KOPT-K1 (cell line): ENCODE results near the gene PPL.

Source experiments
- H3K27ac ChIP-seq: fragments of 200-600 bp; sonication (generic); 2 replicates; pipeline ENCODE4 v1.5.1; 2016; ENCODE audit warnings: antibody characterized with exemption, mild to moderate bottlenecking, low read depth, low read length; ENCODE audit not compliant: poor library complexity, severe bottlenecking
- H3K36me3 ChIP-seq: fragments of 200-600 bp; sonication (generic); 2 replicates; pipeline ENCODE4 v1.5.1; 2017; ENCODE audit warnings: antibody characterized with exemption, mild to moderate bottlenecking, low read length, moderate library complexity; ENCODE audit not compliant: insufficient read depth
- H3K9me3 ChIP-seq: fragments of 200-600 bp; sonication (generic); 2 replicates; pipeline ENCODE4 v1.5.1; 2017; ENCODE audit warnings: antibody characterized with exemption, low read length, mild to moderate bottlenecking; ENCODE audit not compliant: insufficient read depth, poor library complexity, severe bottlenecking

Gene PPL

DNA sequence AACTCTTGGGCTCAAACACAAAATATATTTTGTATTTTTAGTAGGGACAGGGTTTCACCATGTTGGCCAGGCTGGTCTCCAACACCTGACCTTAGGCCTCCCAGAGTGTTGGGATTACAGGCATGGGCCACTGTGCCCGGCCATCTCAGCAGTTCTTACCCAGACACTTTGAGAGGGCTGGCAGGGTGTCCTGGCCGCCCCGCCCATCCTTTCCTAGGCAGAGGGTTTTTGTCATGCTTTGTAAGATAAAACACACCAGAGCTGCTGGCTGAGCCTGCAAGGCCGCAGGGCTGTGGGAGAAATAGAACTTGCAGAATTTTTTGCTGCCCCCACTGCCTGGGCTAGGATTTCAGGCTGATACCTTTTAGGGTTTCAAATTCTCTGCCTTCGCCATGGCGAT, 8.7 kb downstream of the PPL start:
- Histone ChIP-seq H3K36me3 (no peaks in the 10 kb centered on the region), H3K27ac (no peak overlapping the region)

DNA sequence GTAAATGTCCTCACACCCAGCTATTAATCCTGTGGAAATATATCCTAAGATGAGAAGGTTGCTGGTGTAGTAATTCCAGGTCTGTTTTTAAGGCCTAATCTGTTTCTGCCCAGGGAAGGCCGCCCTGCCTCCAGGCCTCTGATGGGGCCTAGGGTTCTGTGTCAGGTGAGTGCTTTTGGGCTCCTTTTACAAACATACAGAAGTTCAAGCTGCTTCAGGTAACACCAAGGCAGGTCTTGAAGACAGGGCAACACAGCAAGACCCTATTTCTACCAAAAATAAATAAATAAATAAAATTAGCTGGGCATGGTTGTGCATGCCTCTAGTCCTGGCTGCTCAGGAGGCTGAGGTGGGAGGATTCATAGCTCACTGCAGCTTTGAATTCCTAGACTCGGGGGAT, 9.3 kb downstream of the PPL start:
- Histone ChIP-seq H3K36me3 (no peaks in the 10 kb centered on the region), H3K27ac (no peak overlapping the region), H3K9me3 (peaks cover 12% of the 10 kb centered on the region)

More for the DNA sequence above, 8.7 kb downstream of the PPL start:
- H3K9me3 ChIP-seq, result peaks cover 12% of the 10 kb centered on the region

DNA sequence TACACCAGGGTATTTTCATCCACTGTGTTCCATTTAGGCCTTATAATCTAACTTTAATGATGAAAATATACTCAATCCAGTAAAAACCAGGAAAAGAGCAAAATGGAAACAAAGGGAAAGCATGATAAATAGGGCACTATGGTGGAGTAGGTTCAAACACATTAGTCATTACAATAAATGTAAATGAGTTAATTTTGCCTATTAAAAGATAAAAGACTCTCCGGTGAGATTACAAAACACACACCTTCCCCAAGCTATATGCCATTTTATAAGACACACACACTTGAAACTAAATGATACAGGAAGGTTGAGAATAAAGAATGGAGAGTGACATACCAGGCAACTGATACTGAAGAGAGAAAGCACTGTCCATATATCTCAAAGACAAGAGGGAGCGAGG, 10.0 kb downstream of the PPL start:
- Histone ChIP-seq H3K9me3 (peaks cover 12% of the 10 kb centered on the region), H3K27ac (no peak overlapping the region), H3K36me3 (no peaks in the 10 kb centered on the region)

DNA sequence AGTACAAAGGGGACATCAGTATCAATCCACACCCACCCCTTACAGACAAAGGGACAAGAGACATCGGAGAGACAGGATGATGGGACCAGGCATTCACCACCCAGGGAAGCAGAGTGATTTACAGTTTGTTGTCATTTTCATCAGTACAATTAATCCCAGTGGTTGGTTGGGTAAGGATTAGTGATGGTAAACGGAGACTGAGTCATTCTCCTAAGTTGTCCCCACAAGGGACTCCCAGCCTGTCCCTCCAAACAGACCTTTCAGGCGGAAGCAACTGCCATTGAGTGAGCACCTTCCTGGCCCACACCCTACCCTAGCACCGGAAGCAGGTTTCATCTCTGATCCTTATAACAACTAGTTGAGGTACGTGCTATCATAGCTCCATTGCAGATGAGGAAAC, 11.2 kb downstream of the PPL start:
- no peaks in the 10 kb centered on the region for H3K36me3 ChIP-seq
- H3K27ac ChIP-seq, result no peak overlapping the region
- peaks cover 12% of the 10 kb centered on the region for H3K9me3 ChIP-seq

DNA sequence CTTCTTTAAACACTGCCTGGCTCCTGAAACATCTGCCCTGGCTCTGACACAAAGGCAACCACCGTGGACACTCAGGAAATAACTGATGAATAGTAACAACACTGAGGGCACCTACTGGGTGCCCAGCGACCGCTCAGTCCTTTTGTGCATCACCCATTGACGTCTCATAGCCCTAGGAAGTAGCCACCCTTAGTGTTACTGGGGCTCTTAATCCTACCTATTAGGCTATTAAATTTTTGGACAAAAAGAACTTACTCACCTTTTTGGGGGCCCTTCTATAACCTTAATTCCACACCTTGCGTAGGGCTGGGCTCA, 11.7 kb downstream of the PPL start:
- H3K9me3 ChIP-seq, result peaks cover 12% of the 10 kb centered on the region
- no peak overlapping the region for H3K27ac ChIP-seq
- H3K36me3 ChIP-seq, result no peaks in the 10 kb centered on the region

DNA sequence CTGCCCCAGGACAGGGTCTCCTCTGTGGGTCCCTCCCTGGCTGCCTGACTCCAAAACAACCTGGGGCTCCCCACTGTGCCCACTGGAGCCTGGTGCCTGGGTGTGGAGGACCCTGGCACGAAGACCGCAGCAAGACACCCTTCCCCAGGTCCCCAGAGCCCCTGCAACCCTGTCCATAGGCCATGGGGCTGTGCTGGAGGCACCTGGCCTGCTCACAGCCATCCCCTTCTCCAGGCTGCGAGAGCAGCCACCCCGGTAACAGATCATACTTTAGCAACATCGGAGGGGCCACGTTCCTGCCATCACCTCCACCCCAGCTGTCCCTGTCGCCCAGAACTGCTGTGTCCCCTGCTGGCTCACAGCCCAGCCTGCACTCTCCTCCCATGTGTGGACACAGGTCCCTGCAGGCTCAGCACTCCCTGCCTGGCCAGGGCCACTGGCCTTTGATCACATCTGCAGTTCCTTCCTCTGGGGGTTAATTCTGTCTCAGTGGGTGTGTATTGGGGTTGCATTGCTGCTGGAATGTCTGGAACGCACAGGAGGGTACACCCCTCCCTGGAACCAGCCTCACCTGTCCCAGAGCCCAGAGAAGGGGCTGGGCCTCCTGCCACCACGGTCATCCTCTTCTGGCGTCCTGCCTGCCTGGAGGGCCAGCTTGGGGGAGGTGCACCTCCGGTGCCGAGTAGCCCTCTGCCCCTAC, 12.2 kb downstream of the PPL start:
- H3K27ac ChIP-seq, result no peak overlapping the region
- no peaks in the 10 kb centered on the region for H3K36me3 ChIP-seq
- peaks cover 12% of the 10 kb centered on the region for H3K9me3 ChIP-seq

DNA sequence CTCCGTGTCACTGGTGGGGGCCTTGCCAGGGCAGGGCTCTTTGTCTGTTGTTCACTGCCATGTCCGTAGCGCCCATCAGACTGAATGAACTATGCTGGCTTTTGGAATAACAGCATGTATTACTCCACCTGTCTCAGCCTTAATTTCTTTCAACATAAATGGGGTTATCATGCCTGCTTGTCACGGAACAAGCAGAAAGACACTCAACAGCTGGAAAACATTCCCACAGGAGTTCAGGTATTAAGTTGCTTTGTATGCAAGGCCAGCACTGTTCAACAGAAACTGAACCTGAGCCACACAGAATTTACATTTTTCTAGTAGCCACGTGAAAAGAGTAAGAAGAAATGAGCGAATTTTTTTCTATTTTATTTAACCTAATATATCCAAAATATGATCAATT, 13.1 kb downstream of the PPL start:
- no peak overlapping the region for H3K27ac ChIP-seq
- peaks cover 12% of the 10 kb centered on the region for H3K9me3 ChIP-seq

DNA sequence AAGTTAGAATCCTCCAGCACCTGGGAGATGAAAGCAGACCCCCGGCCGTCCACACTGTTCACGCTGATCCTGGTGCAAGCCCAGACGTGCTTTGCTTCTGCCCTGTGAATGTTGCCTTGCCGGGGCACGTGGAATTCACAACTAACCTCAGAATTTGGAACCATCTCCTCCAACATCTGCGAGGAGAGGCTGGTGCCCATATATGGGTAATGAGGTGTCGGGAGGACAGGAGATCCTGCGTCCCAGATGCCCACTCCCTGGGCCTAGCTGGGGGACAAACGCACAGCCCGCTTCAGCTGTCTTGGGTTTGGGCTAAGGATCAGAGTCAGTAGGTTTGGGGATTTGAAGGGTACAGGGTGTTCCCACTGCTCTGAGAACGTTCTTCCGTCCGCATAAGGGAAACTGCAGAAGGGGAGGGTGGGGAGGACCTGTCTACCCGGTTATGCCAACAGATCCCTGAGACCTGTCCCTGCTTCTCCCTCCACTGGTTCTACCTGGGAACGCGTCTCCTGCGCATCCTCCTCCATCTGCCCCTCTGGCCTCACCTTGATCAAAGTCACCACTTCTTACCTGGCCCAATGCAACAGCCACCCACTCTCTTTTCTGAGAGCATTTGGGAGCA, 14.1 kb downstream of the PPL start:
- Histone ChIP-seq H3K9me3 (peaks cover 12% of the 10 kb centered on the region), H3K27ac (no peak overlapping the region), H3K36me3 (no peaks in the 10 kb centered on the region)

More for the DNA sequence above, 13.1 kb downstream of the PPL start:
- no peaks in the 10 kb centered on the region for H3K36me3 ChIP-seq

DNA sequence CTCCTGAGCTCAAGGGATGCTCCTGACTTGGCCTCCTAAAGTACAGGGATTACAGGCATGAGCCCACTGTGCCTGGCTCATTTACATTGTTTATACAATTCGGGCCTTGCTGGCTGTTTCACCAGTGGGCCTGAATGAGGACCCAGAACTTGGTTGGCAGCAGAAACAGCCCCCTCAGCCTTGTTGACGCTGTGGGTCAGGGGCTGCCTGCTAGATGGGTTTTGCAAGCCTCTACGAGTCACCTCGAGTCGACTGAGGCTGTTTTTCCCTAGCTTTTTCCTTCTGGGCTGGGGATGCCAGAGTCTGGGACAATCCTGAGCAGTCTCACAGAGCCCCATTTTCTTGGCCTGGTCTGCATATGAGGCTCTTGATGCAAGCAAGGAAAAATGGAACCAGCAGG, 16.1 kb downstream of the PPL start:
- H3K9me3 ChIP-seq, result no peaks in the 10 kb centered on the region
- H3K27ac ChIP-seq, result no peak overlapping the region
- no peaks in the 10 kb centered on the region for H3K36me3 ChIP-seq

DNA sequence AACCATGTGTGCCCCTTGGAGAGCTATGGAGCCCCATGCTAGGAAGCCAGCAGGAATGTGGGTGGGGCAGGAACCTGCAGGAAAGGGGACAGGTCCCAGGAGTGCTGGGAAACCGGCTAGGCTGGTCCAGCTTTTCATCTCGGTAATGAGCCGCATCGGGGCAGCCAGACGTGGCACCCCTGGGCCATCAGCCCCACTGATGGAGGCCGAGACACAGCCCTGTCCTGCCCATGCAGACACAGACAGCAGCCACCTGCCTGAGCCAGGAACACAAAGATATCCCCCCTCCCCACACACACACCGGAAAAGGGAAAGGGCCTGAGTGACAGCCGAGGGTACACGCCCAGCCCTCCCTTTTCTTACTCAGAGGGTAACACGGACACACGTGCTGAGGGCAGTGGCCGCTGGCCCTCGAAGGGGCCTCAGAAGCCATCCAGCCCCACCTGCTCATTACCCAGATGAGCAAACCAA, 18.1 kb downstream of the PPL start:
- no peak overlapping the region for H3K27ac ChIP-seq
- no peaks in the 10 kb centered on the region for H3K9me3 ChIP-seq
- H3K36me3 ChIP-seq, result no peaks in the 10 kb centered on the region

DNA sequence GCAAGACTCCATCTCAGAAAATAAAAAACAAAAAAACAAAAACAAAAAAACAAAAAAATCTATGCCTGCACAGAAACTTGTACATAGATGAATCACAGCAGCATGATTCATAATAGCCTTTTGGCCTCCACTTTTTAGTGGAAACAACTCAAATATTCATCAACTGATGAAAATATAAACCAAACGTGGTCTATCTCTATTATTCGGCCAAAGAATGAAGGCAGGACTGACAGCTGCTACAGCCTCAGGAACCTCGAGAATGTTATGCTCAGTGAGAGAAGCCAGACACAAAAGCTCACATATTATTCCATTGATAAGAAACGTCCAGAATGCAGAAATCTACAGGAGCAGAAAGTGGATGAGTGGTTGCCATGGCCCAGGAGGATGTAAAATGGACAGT, 19.8 kb downstream of the PPL start:
- H3K9me3 ChIP-seq, result no peaks in the 10 kb centered on the region
- no peak overlapping the region for H3K27ac ChIP-seq
- H3K36me3 ChIP-seq, result no peaks in the 10 kb centered on the region

DNA sequence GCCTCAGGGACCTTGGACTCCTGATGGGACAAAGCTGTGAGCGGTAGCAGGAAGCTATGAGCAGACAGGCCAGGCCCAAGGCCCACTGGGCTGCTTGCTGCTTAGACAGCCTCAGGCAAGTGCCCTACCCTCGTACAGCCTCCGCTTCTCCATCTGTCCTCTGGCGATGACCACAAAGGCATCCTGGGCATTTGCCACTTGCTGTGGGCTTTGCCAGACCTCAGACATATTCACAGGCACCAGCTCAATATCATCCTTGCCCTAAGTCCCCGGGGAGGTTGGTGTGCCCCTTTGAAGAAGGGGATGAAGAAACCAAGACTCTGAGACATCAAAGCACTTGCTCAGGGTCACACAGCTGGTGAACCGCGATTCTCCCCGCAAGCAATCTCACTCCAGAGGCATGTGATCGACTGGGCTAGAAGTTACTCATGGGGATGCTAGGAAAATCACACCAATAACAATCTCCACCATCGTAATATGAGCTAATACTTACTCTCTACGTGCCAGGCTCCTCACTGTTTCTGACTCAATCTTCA, 21.7 kb downstream of the PPL start:
- Histone ChIP-seq H3K36me3 (no peaks in the 10 kb centered on the region), H3K27ac (no peak overlapping the region)

DNA sequence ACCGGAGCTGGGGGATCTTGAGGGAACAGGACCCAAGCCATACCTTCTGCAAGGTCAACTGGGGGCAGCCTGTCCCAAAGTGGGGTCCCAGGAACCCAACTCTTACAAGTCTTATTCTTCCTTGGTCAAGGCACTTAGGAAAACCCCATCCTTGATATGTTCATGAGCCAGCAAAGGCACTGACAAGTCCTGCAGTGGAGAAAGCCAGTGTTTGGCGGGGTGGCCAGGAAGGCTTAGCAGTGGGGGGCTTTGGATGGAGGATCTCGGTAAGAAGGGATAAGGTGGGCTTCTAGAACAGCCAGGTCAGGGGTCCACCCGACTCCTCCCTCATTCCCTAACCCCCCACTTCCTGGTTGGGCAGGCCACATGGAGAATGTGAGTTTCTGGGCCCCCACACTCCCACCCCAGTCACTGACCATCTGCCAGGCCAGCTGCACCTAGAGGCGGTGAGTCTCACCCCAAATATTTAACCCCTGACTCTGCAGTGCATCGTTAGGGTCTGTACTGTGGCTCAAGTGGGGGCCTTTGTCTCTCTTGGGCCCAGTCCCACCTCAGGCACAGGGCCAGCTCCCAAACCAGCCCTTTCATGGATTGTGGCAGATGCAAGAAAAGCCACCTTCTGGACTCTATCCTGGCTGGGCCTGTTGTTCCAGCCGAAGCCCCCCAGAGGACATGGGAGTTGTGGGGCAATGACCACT, 22.3 kb downstream of the PPL start:
- no peaks in the 10 kb centered on the region for H3K36me3 ChIP-seq
- H3K9me3 ChIP-seq, result no peaks in the 10 kb centered on the region
- no peak overlapping the region for H3K27ac ChIP-seq

More for the DNA sequence above, 21.7 kb downstream of the PPL start:
- H3K9me3 ChIP-seq, result no peaks in the 10 kb centered on the region

DNA sequence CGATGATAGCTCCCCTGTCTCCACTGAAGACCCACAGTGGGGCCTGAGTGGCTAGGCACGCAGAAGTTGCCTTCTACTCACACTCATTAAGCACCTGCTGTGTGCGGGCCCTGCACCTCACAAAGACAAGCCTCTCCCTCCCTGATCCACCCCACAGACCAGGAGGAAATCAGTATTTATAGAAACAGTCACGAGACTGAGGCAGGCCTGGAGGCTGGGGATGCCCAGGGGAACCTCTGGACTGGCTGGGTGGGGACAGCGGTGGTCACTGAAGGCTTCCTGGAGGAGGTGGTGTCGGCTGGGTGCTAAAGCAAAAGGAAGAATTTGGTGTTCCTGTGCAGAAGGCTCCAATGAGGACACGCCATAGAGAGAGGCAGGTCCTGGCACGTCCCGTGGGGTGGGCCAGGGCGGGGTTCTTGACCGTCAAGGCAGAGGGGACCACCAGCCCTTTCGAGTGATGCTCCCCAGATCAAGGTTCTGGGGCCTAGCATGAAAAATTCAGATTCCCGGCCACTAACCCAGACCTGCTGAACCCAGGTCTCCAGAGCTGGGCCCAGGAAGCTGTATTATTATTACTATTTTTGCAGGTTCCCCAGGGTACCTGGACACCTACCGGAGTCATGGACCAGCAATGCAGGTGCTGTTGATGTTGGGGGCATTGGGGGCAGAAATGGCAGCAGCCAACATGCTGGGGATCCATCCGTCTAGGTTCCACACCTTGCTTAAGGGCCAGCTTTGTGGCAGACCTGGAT, 23.0 kb downstream of the PPL start:
- Histone ChIP-seq H3K27ac (no peak overlapping the region), H3K36me3 (no peaks in the 10 kb centered on the region), H3K9me3 (no peaks in the 10 kb centered on the region)
